Psoas muscle (tissue), 8 donors: Measurements from ENCODE around the gene TNNI3K. TPM values are rescaled to one million over a fixed set of nuclear protein-coding genes. Genes with fewer than 3 reads are reported as not detected.

Experiments used
- ATAC-seq, 4 donors: fragments of 200-7000 bp; cut with Tn5 transposase; one replicate each; pipeline ENCODE4 v1.9.1; 2020; ENCODE audit warnings: moderate library complexity in 3 of 4, mild to moderate bottlenecking in 2 of 4
- DNase-seq, 2 donors: peaks; one replicate each; pipeline ENCODE4 v3.0.0-alpha.2; 2020
- H3K27ac ChIP-seq: fragments of 200-600 bp; one replicate; pipeline ENCODE4 v1.8.0; 2022
- H3K27me3 ChIP-seq, 3 donors: fragments of 200-600 bp in 1 of 3; one replicate each; pipeline versions ENCODE4 v1.6.1 to v1.8.0; 2013 to 2022; ENCODE audit warnings: low read length in 2 of 3, mild to moderate bottlenecking in 2 of 3, moderate library complexity in 1 of 3; ENCODE audit not compliant: insufficient read depth in 3 of 3
- H3K36me3 ChIP-seq, 2 donors: fragments of 200-600 bp in 1 of 2; one replicate each; pipeline versions ENCODE4 v1.6.1 to v1.8.0; 2013 to 2022; ENCODE audit warnings: low read depth in 1 of 2, mild to moderate bottlenecking in 1 of 2, moderate library complexity in 1 of 2; ENCODE audit not compliant: insufficient read depth in 1 of 2
- H3K4me1 ChIP-seq: fragments of 200-600 bp; one replicate; pipeline ENCODE4 v1.8.0; 2022
- H3K4me3 ChIP-seq: fragments of 200-600 bp; one replicate; pipeline ENCODE4 v1.8.0; 2022; ENCODE audit warnings: mild to moderate bottlenecking
- H3K9me3 ChIP-seq: fragments of 200-600 bp; one replicate; pipeline ENCODE4 v1.8.0; 2022
- CTCF ChIP-seq: fragments of 200-600 bp; IDR thresholded peaks from one replicate; pipeline ENCODE4 v1.8.0; 2022; ENCODE audit warnings: antibody characterized with exemption
- WGBS, 3 donors: extraction: QIAGEN DNeasy Blood & Tissue Kit; methylation state at CpG; one replicate each; pipeline versions ENCODE4 v1.1.6 to v1.1.7; 2013; 5-methylcytosine and 5-hydroxymethylcytosine counted together
- intact Hi-C, 2 donors: fragments of 100-400 bp; cut with DNase I; formaldehyde crosslinking; loops; one replicate each; pipeline versions ENCODE4 v1.11.0 to v1.14.2; 2022
- polyA plus RNA-seq, 3 donors: library from polyadenylated mRNA; stranded (reverse); fragments of 200-250 nt; gene quantifications; one replicate each; pipeline ENCODE4 v1.2.3, GENCODE V29; 2013
- total RNA-seq, 4 donors: library from RNA; stranded (reverse); fragmentation: NEBNext Ultra II Directional in 2 of 4; extraction: Animal tissue kit (Norgen Biotek cat#: 25700) in 2 of 4; gene quantifications; one replicate each; pipeline versions ENCODE4 v1.2.1 to v1.2.4, GENCODE V29; 2021 to 2023
- donor health status: healthy with polysubstance abuse.
- donor health status: DM: no; HTN: no; CAD: no; lungs with moderate emphysema.
- donor health status: Bipolar disorder and iron deficiency.
- donor health status: healthy.
- donor health status: DM: yes; HTN: yes; CAD: no.
- donor health status: DM: no; HTN: no; CAD: no.
- donor health status: DM: no; HTN: no; CAD: no.
- donor health status: DM: yes; HTN: yes; CAD: no.

The TNNI3K gene
- total and polyA plus RNA-seq, 7 donors: 0.12 to 2.4 (median 1.2) TPM

GRCh38 chr1:74467786-74468377, 232.7 kb downstream of the TNNI3K start:
- DNase-seq: no peak
- H3K9me3 ChIP-seq: no peaks in the 10 kb centered on the region
- intact Hi-C loops: no loop called here
- H3K27ac ChIP-seq: no peak overlapping the region
- no peaks in the 10 kb centered on the region for H3K36me3 ChIP-seq
- H3K4me1 ChIP-seq: no peaks in the 10 kb centered on the region
- no peak for TF ChIP-seq CTCF
- 83 to 85% (median 84%) methylated on average over 3 of the region's 3 CpGs for WGBS, 3 donors
- no peaks in the 10 kb centered on the region for H3K27me3 ChIP-seq
- no peak for ATAC-seq
- H3K4me3 ChIP-seq: no peak overlapping the region

- intact Hi-C loops: no loop called here
- peak; percentile 54 for TF ChIP-seq CTCF
- ATAC-seq (no peak), DNase-seq (no peak)
- H3K4me1 ChIP-seq: no peaks in the 10 kb centered on the region
- no peaks in the 10 kb centered on the region for H3K27me3 ChIP-seq
- H3K4me3 ChIP-seq: no peak overlapping the region
- H3K27ac ChIP-seq: no peak overlapping the region
- H3K9me3 ChIP-seq: no peaks in the 10 kb centered on the region
- 13 to 19% (median 14%) methylated on average over 2 of the region's 2 CpGs for WGBS, 3 donors
- H3K36me3 ChIP-seq: no peaks in the 10 kb centered on the region
Observed at GRCh38 chr1:74468982-74469603, 233.9 kb downstream of the TNNI3K start.

GRCh38 chr1:74470251-74470650, 235.1 kb downstream of the TNNI3K start:
- H3K4me3 ChIP-seq: no peak overlapping the region
- no peak for DNase-seq

GRCh38 chr1:74470936-74471335, 235.7 kb downstream of the TNNI3K start:
- Histone ChIP-seq H3K9me3 (no peaks in the 10 kb centered on the region), H3K27ac (no peak overlapping the region), H3K36me3 (no peaks in the 10 kb centered on the region), H3K4me1 (no peaks in the 10 kb centered on the region), H3K4me3 (no peak overlapping the region), H3K27me3 (no peaks in the 10 kb centered on the region)
- 13 to 20% (median 17%) methylated on average over 3 of the region's 3 CpGs for WGBS, 3 donors
- DNase-seq: no peak
- intact Hi-C loops: no loop called here
- TF ChIP-seq CTCF: no peak
- no peak for ATAC-seq

More at GRCh38 chr1:74470251-74470650, 235.1 kb downstream of the TNNI3K start:
- H3K4me1 ChIP-seq: no peaks in the 10 kb centered on the region
- WGBS, 3 donors: 21 to 46% (median 35%) methylated on average over 3 of the region's 3 CpGs
- no peaks in the 10 kb centered on the region for H3K36me3 ChIP-seq
- no peak overlapping the region for H3K27ac ChIP-seq
- no peaks in the 10 kb centered on the region for H3K27me3 ChIP-seq
- TF ChIP-seq CTCF: no peak
- H3K9me3 ChIP-seq: no peaks in the 10 kb centered on the region
- intact Hi-C loops: no loop called here
- no peak for ATAC-seq

GRCh38 chr1:74471470-74471869, 236.3 kb downstream of the TNNI3K start:
- Histone ChIP-seq H3K36me3 (no peaks in the 10 kb centered on the region), H3K4me3 (no peak overlapping the region), H3K4me1 (no peaks in the 10 kb centered on the region), H3K9me3 (no peaks in the 10 kb centered on the region), H3K27me3 (no peaks in the 10 kb centered on the region), H3K27ac (no peak overlapping the region)
- DNase-seq (no peak), ATAC-seq (no peak)
- TF ChIP-seq CTCF: no peak
- 60 to 73% (median 62%) methylated on average over 3 of the region's 3 CpGs for WGBS, 3 donors
- intact Hi-C loops: no loop called here
